NCI-H446 treated with DMSO at 0.1 percent for 48 hours (cell line): Measurements from ENCODE around the gene ARAP1.

ENCODE experiments used
- DNase-seq: peaks from one replicate; lab custom pipeline; 2025; lab: John Stamatoyannopoulos, UW

ARAP1 gene

GRCh38 chr11:72742513-72743320 is 9.5 kb downstream of the ARAP1 start:
- DNase-seq = no peak

- no peak for DNase-seq
These were observed 10.2 kb downstream of the ARAP1 start for GRCh38 chr11:72741849-72742512.

- no peak for DNase-seq
These were observed 10.8 kb downstream of the ARAP1 start for GRCh38 chr11:72741429-72741833.

- no peak for DNase-seq
These were observed 11.4 kb downstream of the ARAP1 start for GRCh38 chr11:72740562-72741428.

GRCh38 chr11:72740060-72740424 is 12.2 kb downstream of the ARAP1 start:
- no peak for DNase-seq

GRCh38 chr11:72739240-72740059 is 12.8 kb downstream of the ARAP1 start:
- no peak for DNase-seq

GRCh38 chr11:72738199-72739141 is 13.7 kb downstream of the ARAP1 start:
- DNase-seq = no peak

GRCh38 chr11:72737336-72737735 is 14.9 kb downstream of the ARAP1 start:
- DNase-seq = no peak

- DNase-seq = no peak
These were observed 15.6 kb downstream of the ARAP1 start for GRCh38 chr11:72736452-72737069.

- DNase-seq = no peak
These were observed 16.6 kb downstream of the ARAP1 start for GRCh38 chr11:72735495-72736027.

- DNase-seq = no peak
These were observed 19.9 kb downstream of the ARAP1 start for GRCh38 chr11:72732329-72732728.

GRCh38 chr11:72730737-72731136 is 21.5 kb downstream of the ARAP1 start:
- no peak for DNase-seq

GRCh38 chr11:72730243-72730642 is 22.0 kb downstream of the ARAP1 start:
- DNase-seq = no peak

- DNase-seq = no peak
These were observed 24.7 kb downstream of the ARAP1 start for GRCh38 chr11:72727521-72727920.

GRCh38 chr11:72726266-72727220 is 25.7 kb downstream of the ARAP1 start:
- DNase-seq = no peak

GRCh38 chr11:72725724-72726028 is 26.5 kb downstream of the ARAP1 start:
- no peak for DNase-seq

GRCh38 chr11:72724851-72725723 is 27.1 kb downstream of the ARAP1 start:
- peak; percentile 47 for DNase-seq

GRCh38 chr11:72724021-72724551 is 28.1 kb downstream of the ARAP1 start:
- no peak for DNase-seq
